HEK293 (cell line): ENCODE data around the gene SP9.

ENCODE experiments used
- GLIS2 ChIP-seq: fragments of 450-650 bp; formaldehyde crosslinking; IDR thresholded peaks from 2 replicates; pipeline ENCODE4 v1.5.1; 2016; ENCODE audit warnings: missing biosample characterization, missing genetic modification characterization
- KLF16 ChIP-seq: fragments of 450-650 bp; formaldehyde crosslinking; IDR thresholded peaks from 2 replicates; pipeline ENCODE4 v1.5.1; 2017; ENCODE audit warnings: missing biosample characterization, missing genetic modification characterization
- KLF8 ChIP-seq: fragments of 450-650 bp; formaldehyde crosslinking; IDR thresholded peaks from 2 replicates; pipeline ENCODE4 v1.5.1; 2016; ENCODE audit warnings: missing biosample characterization, missing genetic modification characterization
- MEIS1 ChIP-seq: sonication (generic); formaldehyde crosslinking; IDR thresholded peaks from 2 replicates; pipeline ENCODE4 v1.8.1; 2022; ENCODE audit warnings: missing genetic modification reagents, mild to moderate bottlenecking, borderline replicate concordance
- PRDM1 ChIP-seq: fragments of 450-650 bp; formaldehyde crosslinking; IDR thresholded peaks from 2 replicates; pipeline ENCODE4; 2016; ENCODE audit warnings: missing biosample characterization, missing genetic modification characterization
- WT1 ChIP-seq: fragments of 450-650 bp; formaldehyde crosslinking; IDR thresholded peaks from 2 replicates; pipeline ENCODE4 v1.5.1; 2016; ENCODE audit warnings: missing biosample characterization, missing genetic modification characterization
- ZBTB17 ChIP-seq: fragments of 450-650 bp; formaldehyde crosslinking; IDR thresholded peaks from 2 replicates; pipeline ENCODE4 v1.5.1; 2016; ENCODE audit warnings: missing biosample characterization, missing genetic modification characterization
- ZEB2 ChIP-seq: fragments of 450-650 bp; formaldehyde crosslinking; IDR thresholded peaks from 2 replicates; pipeline ENCODE4 v1.5.1; 2016; ENCODE audit warnings: missing biosample characterization, missing genetic modification characterization
- ZNF175 ChIP-seq: fragments of 450-650 bp; formaldehyde crosslinking; IDR thresholded peaks from 2 replicates; pipeline ENCODE4 v1.5.1; 2016; ENCODE audit warnings: missing biosample characterization, missing genetic modification characterization
- ZNF202 ChIP-seq: fragments of 450-650 bp; formaldehyde crosslinking; IDR thresholded peaks from 2 replicates; pipeline ENCODE4 v1.5.1; 2016; ENCODE audit warnings: missing biosample characterization, missing genetic modification characterization, borderline replicate concordance
- ZNF23 ChIP-seq: fragments of 450-650 bp; formaldehyde crosslinking; IDR thresholded peaks from 2 replicates; pipeline ENCODE4 v1.5.1; 2016; ENCODE audit warnings: missing biosample characterization, missing genetic modification characterization, borderline replicate concordance
- ZNF274 ChIP-seq, 2 experiments: fragments of 200-500 bp in 1 of 2; fragments of 450-650 bp in 1 of 2; sonication (Bioruptor generic) in 1 of 2; formaldehyde crosslinking in 1 of 2; IDR thresholded peaks; 2 replicates each; pipeline versions ENCODE4 v1.5.1 to v1.6.1; 2014 to 2016; ENCODE audit warnings: borderline replicate concordance in 1 of 2, inconsistent platforms in 1 of 2, low read length in 1 of 2, missing biosample characterization in 1 of 2, missing genetic modification characterization in 1 of 2
- ZNF324 ChIP-seq: fragments of 450-650 bp; formaldehyde crosslinking; IDR thresholded peaks from 2 replicates; pipeline ENCODE4 v1.5.1; 2016; ENCODE audit warnings: missing biosample characterization, missing genetic modification characterization
- ZNF335 ChIP-seq: fragments of 450-650 bp; formaldehyde crosslinking; conservative IDR thresholded peaks from 2 replicates; pipeline ENCODE4 v1.5.1; 2016; ENCODE audit warnings: missing biosample characterization, missing genetic modification characterization
- ZNF341 ChIP-seq: fragments of 450-650 bp; formaldehyde crosslinking; IDR thresholded peaks from 2 replicates; pipeline ENCODE4; 2016; ENCODE audit warnings: low read depth, missing biosample characterization, missing genetic modification characterization
- ZNF600 ChIP-seq: fragments of 450-650 bp; formaldehyde crosslinking; IDR thresholded peaks from 2 replicates; pipeline ENCODE4 v1.5.1; 2016; ENCODE audit warnings: missing biosample characterization, missing genetic modification characterization
- ZNF629 ChIP-seq: fragments of 450-650 bp; formaldehyde crosslinking; IDR thresholded peaks from 2 replicates; pipeline ENCODE4 v1.5.1; 2017; ENCODE audit warnings: missing biosample characterization, missing genetic modification characterization
- ZNF639 ChIP-seq: fragments of 450-650 bp; formaldehyde crosslinking; IDR thresholded peaks from 2 replicates; pipeline ENCODE4 v1.5.1; 2016; ENCODE audit warnings: missing biosample characterization, missing genetic modification characterization
- ZNF747 ChIP-seq: fragments of 450-650 bp; formaldehyde crosslinking; IDR thresholded peaks from 2 replicates; pipeline ENCODE4 v1.5.1; 2016; ENCODE audit warnings: missing biosample characterization, missing genetic modification characterization
- ZNF837 ChIP-seq: fragments of 450-650 bp; formaldehyde crosslinking; IDR thresholded peaks from 2 replicates; pipeline ENCODE4 v1.5.1; 2016; ENCODE audit warnings: missing biosample characterization, missing genetic modification characterization
- ZNF843 ChIP-seq: fragments of 450-650 bp; formaldehyde crosslinking; IDR thresholded peaks from 2 replicates; pipeline ENCODE4 v1.5.1; 2016; ENCODE audit warnings: missing biosample characterization, missing genetic modification characterization
- ZSCAN18 ChIP-seq: fragments of 450-650 bp; formaldehyde crosslinking; IDR thresholded peaks from 2 replicates; pipeline ENCODE4 v1.5.1; 2016; ENCODE audit warnings: missing biosample characterization, missing genetic modification characterization
- ZSCAN4 ChIP-seq: fragments of 450-650 bp; formaldehyde crosslinking; IDR thresholded peaks from 2 replicates; pipeline ENCODE4 v1.5.1; 2017; ENCODE audit warnings: missing biosample characterization, missing genetic modification characterization
- TF ChIP-seq, protein P1 (sequence below): fragments of 450-650 bp; formaldehyde crosslinking; IDR thresholded peaks from 2 replicates; pipeline ENCODE4 v1.5.1; 2016; ENCODE audit warnings: missing biosample characterization, missing genetic modification characterization
- TF ChIP-seq, protein P2 (sequence below): fragments of 450-650 bp; formaldehyde crosslinking; IDR thresholded peaks from 2 replicates; pipeline ENCODE4 v1.5.1; 2016; ENCODE audit warnings: missing biosample characterization, missing genetic modification characterization
- TF ChIP-seq, protein P3 (sequence below): fragments of 450-650 bp; formaldehyde crosslinking; optimal IDR thresholded peaks from 2 replicates; pipeline ENCODE3; 2016; ENCODE audit warnings: missing biosample characterization, mild to moderate bottlenecking, missing genetic modification characterization

Gene SP9

GRCh38 chr2:174337337-174338146 is 2.8 kb downstream of the SP9 start (continued):
- peak; percentile 55 for TF ChIP-seq PRDM1
- peak; percentile 87 for TF ChIP-seq ZNF341 (tag by site-specific recombination)
- TF ChIP-seq GLIS2 (tag by site-specific recombination): peak; percentile 54; the same call in 1 of the 2 replicates
- TF ChIP-seq ZSCAN18 (tag by site-specific recombination): no peak
- no peak for TF ChIP-seq ZNF639
- 0 out of 2 replicates have a peak, but pooled peaks have one; percentile 54 for TF ChIP-seq ZNF335 (tag by site-specific recombination)
- TF ChIP-seq ZNF202 (tag by site-specific recombination): no peak
- TF ChIP-seq, protein P1, sequence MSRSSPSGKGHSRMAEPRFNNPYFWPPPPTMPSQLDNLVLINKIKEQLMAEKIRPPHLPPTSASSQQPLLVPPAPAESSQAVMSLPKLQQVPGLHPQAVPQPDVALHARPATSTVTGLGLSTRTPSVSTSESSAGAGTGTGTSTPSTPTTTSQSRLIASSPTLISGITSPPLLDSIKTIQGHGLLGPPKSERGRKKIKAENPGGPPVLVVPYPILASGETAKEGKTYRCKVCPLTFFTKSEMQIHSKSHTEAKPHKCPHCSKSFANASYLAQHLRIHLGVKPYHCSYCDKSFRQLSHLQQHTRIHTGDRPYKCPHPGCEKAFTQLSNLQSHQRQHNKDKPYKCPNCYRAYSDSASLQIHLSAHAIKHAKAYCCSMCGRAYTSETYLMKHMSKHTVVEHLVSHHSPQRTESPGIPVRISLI (tag by site-specific recombination): no peak
- TF ChIP-seq ZBTB17: peak; percentile 80
- TF ChIP-seq, protein P2, sequence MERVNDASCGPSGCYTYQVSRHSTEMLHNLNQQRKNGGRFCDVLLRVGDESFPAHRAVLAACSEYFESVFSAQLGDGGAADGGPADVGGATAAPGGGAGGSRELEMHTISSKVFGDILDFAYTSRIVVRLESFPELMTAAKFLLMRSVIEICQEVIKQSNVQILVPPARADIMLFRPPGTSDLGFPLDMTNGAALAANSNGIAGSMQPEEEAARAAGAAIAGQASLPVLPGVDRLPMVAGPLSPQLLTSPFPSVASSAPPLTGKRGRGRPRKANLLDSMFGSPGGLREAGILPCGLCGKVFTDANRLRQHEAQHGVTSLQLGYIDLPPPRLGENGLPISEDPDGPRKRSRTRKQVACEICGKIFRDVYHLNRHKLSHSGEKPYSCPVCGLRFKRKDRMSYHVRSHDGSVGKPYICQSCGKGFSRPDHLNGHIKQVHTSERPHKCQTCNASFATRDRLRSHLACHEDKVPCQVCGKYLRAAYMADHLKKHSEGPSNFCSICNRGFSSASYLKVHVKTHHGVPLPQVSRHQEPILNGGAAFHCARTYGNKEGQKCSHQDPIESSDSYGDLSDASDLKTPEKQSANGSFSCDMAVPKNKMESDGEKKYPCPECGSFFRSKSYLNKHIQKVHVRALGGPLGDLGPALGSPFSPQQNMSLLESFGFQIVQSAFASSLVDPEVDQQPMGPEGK (tag by site-specific recombination): peak; percentile 57
- no peak for TF ChIP-seq ZNF843 (tag by site-specific recombination)
- no peak for TF ChIP-seq ZNF23 (tag by site-specific recombination)
- peak; percentile 35; the same call in 1 of the 2 replicates for TF ChIP-seq WT1
- TF ChIP-seq ZNF837 (tag by site-specific recombination): no peak
- no peak for TF ChIP-seq ZNF629 (tag by site-specific recombination)
- TF ChIP-seq ZNF274 (IDR thresholded peaks at IDR 0.05; ENCODE audit: low read length): no peak
- no peak for TF ChIP-seq ZNF274 (tag by site-specific recombination; IDR thresholded peaks at IDR 0.05; ENCODE audit: borderline replicate concordance)
- TF ChIP-seq MEIS1 (CRISPR knock-in tag): no peak
- TF ChIP-seq ZNF747 (tag by site-specific recombination): no peak
- TF ChIP-seq ZNF600 (tag by site-specific recombination): peak; percentile 69
- TF ChIP-seq ZEB2 (tag by site-specific recombination): peak; percentile 21; the same call in 1 of the 2 replicates
- no peak for TF ChIP-seq KLF16 (tag by site-specific recombination)
- no peak for TF ChIP-seq ZNF175
- peak; percentile 65; the same call in 1 of the 2 replicates for TF ChIP-seq ZSCAN4 (tag by site-specific recombination)
- peak; percentile 42; the same call in 1 of the 2 replicates for TF ChIP-seq KLF8 (tag by site-specific recombination)
- no peak for TF ChIP-seq ZNF324
- TF ChIP-seq, protein P3, sequence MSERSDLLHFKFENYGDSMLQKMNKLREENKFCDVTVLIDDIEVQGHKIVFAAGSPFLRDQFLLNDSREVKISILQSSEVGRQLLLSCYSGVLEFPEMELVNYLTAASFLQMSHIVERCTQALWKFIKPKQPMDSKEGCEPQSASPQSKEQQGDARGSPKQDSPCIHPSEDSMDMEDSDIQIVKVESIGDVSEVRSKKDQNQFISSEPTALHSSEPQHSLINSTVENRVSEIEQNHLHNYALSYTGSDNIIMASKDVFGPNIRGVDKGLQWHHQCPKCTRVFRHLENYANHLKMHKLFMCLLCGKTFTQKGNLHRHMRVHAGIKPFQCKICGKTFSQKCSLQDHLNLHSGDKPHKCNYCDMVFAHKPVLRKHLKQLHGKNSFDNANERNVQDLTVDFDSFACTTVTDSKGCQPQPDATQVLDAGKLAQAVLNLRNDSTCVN (tag by site-specific recombination): peak; percentile 81
